OCI-LY7 (cell line): ENCODE data around the gene DNAJC24.

Source experiments
- CTCF ChIP-seq: fragments of 200-600 bp; sonication (generic); conservative IDR thresholded peaks from 2 replicates; pipeline ENCODE4 v1.5.1; 2014; ENCODE audit warnings: mild to moderate bottlenecking, antibody characterized with exemption, low read length, moderate library complexity, mixed read lengths
- EZH2phosphoT487 ChIP-seq: fragments of 200-600 bp; sonication (generic); IDR thresholded peaks from 2 replicates; pipeline ENCODE4 v1.6.1; 2018; ENCODE audit warnings: low read depth, borderline replicate concordance, mild to moderate bottlenecking, mixed run types, antibody characterized with exemption, low read length, moderate library complexity, mixed read lengths

GRCh38 chr11:31464436-31464835 lies 94.8 kb downstream of the DNAJC24 start:
- TF ChIP-seq CTCF (no peak), EZH2phosphoT487 (no peak)
